GM21367 (cell line): ENCODE results near the gene OR4A5.
"Not testable (repeated sequence)": the region's sequence is repeated elsewhere in the genome, so short reads cannot be mapped to it uniquely, and the experiment has no call there.

ENCODE experiments used
- ATAC-seq: cut with Tn5 transposase; IDR thresholded peaks from one replicate; pipeline ENCODE4 v1.9.1; 2021; ENCODE audit not compliant: unreplicated experiment

Gene OR4A5, protein sequence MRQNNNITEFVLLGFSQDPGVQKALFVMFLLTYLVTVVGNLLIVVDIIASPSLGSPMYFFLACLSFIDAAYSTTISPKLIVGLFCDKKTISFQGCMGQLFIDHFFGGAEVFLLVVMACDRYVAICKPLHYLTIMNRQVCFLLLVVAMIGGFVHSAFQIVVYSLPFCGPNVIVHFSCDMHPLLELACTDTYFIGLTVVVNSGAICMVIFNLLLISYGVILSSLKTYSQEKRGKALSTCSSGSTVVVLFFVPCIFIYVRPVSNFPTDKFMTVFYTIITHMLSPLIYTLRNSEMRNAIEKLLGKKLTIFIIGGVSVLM

GRCh38 chr11:54706532-54706931 is at the start of gene OR4A5:
Gene OR4A5 (plus strand): TSS chr11:54706832. CDS start chr11:54706885, 53 bp downstream.
- not testable (repeated sequence) for ATAC-seq

- not testable (repeated sequence) for ATAC-seq
Observed at GRCh38 chr11:54720094-54720493, 13.5 kb downstream of the OR4A5 start.
